ENCODE measurements around the gene TATDN2.

GRCh38 chr3:10217359-10217758 lies 30.9 kb upstream of the TATDN2 start:
- no peak for TF ChIP-seq FOXM1 (IDR thresholded peaks at IDR 0.05; ENCODE audit: borderline replicate concordance)
- TF ChIP-seq ZNF384 (IDR thresholded peaks at IDR 0.05) = no peak
- no peak for TF ChIP-seq SUZ12 (IDR thresholded peaks at IDR 0.05)
- no peak for TF ChIP-seq HDGF (IDR thresholded peaks at IDR 0.05; ENCODE audit: borderline replicate concordance)
- no peak for TF ChIP-seq BHLHE40 (IDR thresholded peaks at IDR 0.05; ENCODE audit: borderline replicate concordance)

All from HEK293T (cell line).